Panc1 (cell line): ENCODE measurements around the gene SLC2A4RG. TPM values are rescaled to one million over a fixed set of nuclear protein-coding genes. Genes with fewer than 3 reads are reported as not detected.
A peak's percentile ranks its signal among the peaks of the same experiment; 100 is the strongest.

ENCODE experiments used
- ATAC-seq: fragments of 200-7000 bp; cut with Tn5 transposase; 2 replicates; pipeline ENCODE4 v1.9.1; 2020; ENCODE audit warnings: mild to moderate bottlenecking, moderate library complexity
- BruUV-seq: library from RNA; stranded (reverse); fragments of 400-500 nt; replicated peaks from 2 replicates; lab custom pipeline; 2021; lab: Mats Ljungman, UMichigan
- CTCF ChIA-PET: fragments of 300-600 bp; sonication (Branson Sonifier 250); formaldehyde crosslinking; loops from one replicate; lab custom pipeline; 2022; ENCODE audit warnings: antibody characterized with exemption; lab: Charles Lee
- POLR2A ChIA-PET: fragments of 300-600 bp; sonication (Branson Sonifier 250); formaldehyde crosslinking; loops from one replicate; lab custom pipeline; 2022; ENCODE audit warnings: antibody characterized with exemption; lab: Charles Lee
- DNase-seq: peaks from one replicate; pipeline ENCODE4 v3.0.0-alpha.2; 2010; ENCODE audit warnings: low read depth, low spot score
- H3K27ac ChIP-seq: 2 replicates; pipeline ENCODE4 v1.5.1; 2011; ENCODE audit warnings: mild to moderate bottlenecking, low read length, inconsistent platforms
- H3K27me3 ChIP-seq: fragments of 200-500 bp; sonication (Bioruptor generic); 2 replicates; pipeline ENCODE4 v1.6.0; 2014; ENCODE audit warnings: low read length, inconsistent platforms; ENCODE audit not compliant: control insufficient read depth, insufficient read depth
- H3K36me3 ChIP-seq: fragments of 200-500 bp; sonication (Bioruptor generic); 2 replicates; pipeline ENCODE4 v1.5.1; 2014; ENCODE audit warnings: inconsistent platforms, mild to moderate bottlenecking, low read length, moderate library complexity; ENCODE audit not compliant: control insufficient read depth, insufficient read depth
- H3K4me1 ChIP-seq: 2 replicates; pipeline ENCODE4 v1.5.1; 2011; ENCODE audit warnings: inconsistent platforms, mild to moderate bottlenecking, low read length, moderate library complexity; ENCODE audit not compliant: control insufficient read depth, insufficient read depth
- H3K4me3 ChIP-seq, 2 experiments: 2 replicates each; pipeline ENCODE4 v1.5.1; 2011 to 2012; ENCODE audit warnings: low read depth in 2 of 2, low read length in 2 of 2, mild to moderate bottlenecking in 2 of 2, inconsistent platforms in 1 of 2, moderate library complexity in 1 of 2
- H3K9me3 ChIP-seq: fragments of 200-500 bp; sonication (Bioruptor generic); 2 replicates; pipeline ENCODE4 v1.5.1; 2014; ENCODE audit warnings: low read depth, mild to moderate bottlenecking, inconsistent platforms, low read length, moderate library complexity; ENCODE audit not compliant: control insufficient read depth, insufficient read depth
- POLR2AphosphoS5 ChIP-seq: IDR thresholded peaks from 2 replicates; pipeline ENCODE4 v1.6.1; 2012; ENCODE audit warnings: mild to moderate bottlenecking, low read depth, low read length, moderate library complexity
- SIN3A ChIP-seq: IDR thresholded peaks from 2 replicates; pipeline ENCODE4 v1.6.1; 2012; ENCODE audit warnings: low read depth, mild to moderate bottlenecking, low read length, moderate library complexity, borderline replicate concordance; ENCODE audit not compliant: insufficient read depth
- TCF7L2 ChIP-seq: IDR thresholded peaks from 2 replicates; pipeline ENCODE4 v1.6.1; 2011; ENCODE audit warnings: mild to moderate bottlenecking, low read depth, low read length, inconsistent platforms
- in situ Hi-C: cut with HindIII; loops from 2 replicates; pipeline ENCODE4 v1.10.0; 2016; ENCODE audit warnings: low sequenced_read_pairs, low pct_unique_long_range_greater_than_20kb
- intact Hi-C: fragments of 100-400 bp; cut with micrococcal nuclease; formaldehyde crosslinking; loops from one replicate; pipeline ENCODE4 v1.10.0; 2022; ENCODE audit not compliant: unreplicated experiment
- total RNA-seq: library from RNA; stranded (reverse); gene quantifications from one replicate; pipeline ENCODE4 v1.2.1, GENCODE V29; 2021; ENCODE audit not compliant: unreplicated experiment
- TF ChIP-seq, protein P1 (sequence below): fragments of 450-650 bp; IDR thresholded peaks from 2 replicates; pipeline ENCODE4 v1.5.1; 2017; ENCODE audit warnings: mild to moderate bottlenecking
- TF ChIP-seq, protein P2 (sequence below), 2 experiments: IDR thresholded peaks; 2 replicates each; pipeline ENCODE4 v1.6.1; 2011 to 2012; ENCODE audit warnings: low read depth in 2 of 2, control low read depth in 1 of 2, low read length in 1 of 2, mild to moderate bottlenecking in 1 of 2, moderate library complexity in 1 of 2; ENCODE audit not compliant: insufficient read depth in 1 of 2

SLC2A4RG gene
- total RNA-seq, 1 experiment from 2014 or later = 166 TPM

GRCh38 chr20:63748070-63748933, 8.7 kb downstream of the SLC2A4RG start:
- TF ChIP-seq, protein P1, sequence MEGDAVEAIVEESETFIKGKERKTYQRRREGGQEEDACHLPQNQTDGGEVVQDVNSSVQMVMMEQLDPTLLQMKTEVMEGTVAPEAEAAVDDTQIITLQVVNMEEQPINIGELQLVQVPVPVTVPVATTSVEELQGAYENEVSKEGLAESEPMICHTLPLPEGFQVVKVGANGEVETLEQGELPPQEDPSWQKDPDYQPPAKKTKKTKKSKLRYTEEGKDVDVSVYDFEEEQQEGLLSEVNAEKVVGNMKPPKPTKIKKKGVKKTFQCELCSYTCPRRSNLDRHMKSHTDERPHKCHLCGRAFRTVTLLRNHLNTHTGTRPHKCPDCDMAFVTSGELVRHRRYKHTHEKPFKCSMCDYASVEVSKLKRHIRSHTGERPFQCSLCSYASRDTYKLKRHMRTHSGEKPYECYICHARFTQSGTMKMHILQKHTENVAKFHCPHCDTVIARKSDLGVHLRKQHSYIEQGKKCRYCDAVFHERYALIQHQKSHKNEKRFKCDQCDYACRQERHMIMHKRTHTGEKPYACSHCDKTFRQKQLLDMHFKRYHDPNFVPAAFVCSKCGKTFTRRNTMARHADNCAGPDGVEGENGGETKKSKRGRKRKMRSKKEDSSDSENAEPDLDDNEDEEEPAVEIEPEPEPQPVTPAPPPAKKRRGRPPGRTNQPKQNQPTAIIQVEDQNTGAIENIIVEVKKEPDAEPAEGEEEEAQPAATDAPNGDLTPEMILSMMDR = no peak
- TF ChIP-seq POLR2AphosphoS5 (no peak), TCF7L2 (no peak), SIN3A (no peak)
- TF ChIP-seq, protein P2, sequence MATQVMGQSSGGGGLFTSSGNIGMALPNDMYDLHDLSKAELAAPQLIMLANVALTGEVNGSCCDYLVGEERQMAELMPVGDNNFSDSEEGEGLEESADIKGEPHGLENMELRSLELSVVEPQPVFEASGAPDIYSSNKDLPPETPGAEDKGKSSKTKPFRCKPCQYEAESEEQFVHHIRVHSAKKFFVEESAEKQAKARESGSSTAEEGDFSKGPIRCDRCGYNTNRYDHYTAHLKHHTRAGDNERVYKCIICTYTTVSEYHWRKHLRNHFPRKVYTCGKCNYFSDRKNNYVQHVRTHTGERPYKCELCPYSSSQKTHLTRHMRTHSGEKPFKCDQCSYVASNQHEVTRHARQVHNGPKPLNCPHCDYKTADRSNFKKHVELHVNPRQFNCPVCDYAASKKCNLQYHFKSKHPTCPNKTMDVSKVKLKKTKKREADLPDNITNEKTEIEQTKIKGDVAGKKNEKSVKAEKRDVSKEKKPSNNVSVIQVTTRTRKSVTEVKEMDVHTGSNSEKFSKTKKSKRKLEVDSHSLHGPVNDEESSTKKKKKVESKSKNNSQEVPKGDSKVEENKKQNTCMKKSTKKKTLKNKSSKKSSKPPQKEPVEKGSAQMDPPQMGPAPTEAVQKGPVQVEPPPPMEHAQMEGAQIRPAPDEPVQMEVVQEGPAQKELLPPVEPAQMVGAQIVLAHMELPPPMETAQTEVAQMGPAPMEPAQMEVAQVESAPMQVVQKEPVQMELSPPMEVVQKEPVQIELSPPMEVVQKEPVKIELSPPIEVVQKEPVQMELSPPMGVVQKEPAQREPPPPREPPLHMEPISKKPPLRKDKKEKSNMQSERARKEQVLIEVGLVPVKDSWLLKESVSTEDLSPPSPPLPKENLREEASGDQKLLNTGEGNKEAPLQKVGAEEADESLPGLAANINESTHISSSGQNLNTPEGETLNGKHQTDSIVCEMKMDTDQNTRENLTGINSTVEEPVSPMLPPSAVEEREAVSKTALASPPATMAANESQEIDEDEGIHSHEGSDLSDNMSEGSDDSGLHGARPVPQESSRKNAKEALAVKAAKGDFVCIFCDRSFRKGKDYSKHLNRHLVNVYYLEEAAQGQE (IDR thresholded peaks at IDR 0.05; ENCODE audit: insufficient read depth in 1 of 2, low read depth in 2 of 2, low read length in 1 of 2) = no peak
- Histone ChIP-seq H3K27ac (no peak overlapping the region), H3K27me3 (no peaks in the 10 kb centered on the region), H3K36me3 (no peaks in the 10 kb centered on the region; the same call in 1 of the 2 replicates), H3K9me3 (no peaks in the 10 kb centered on the region), H3K4me1 (peaks cover 3% of the 10 kb centered on the region), H3K4me3 (no peak overlapping the region)
- in situ Hi-C loops (no loop called here), intact Hi-C loops (no loop called here)
- ChIA-PET CTCF (no interaction called here), POLR2A (no interaction called here)
- no TSS peak for BruUV-seq
- DNase-seq (no peak), ATAC-seq (peak; percentile 39; the same call in 1 of the 2 replicates)

DNA sequence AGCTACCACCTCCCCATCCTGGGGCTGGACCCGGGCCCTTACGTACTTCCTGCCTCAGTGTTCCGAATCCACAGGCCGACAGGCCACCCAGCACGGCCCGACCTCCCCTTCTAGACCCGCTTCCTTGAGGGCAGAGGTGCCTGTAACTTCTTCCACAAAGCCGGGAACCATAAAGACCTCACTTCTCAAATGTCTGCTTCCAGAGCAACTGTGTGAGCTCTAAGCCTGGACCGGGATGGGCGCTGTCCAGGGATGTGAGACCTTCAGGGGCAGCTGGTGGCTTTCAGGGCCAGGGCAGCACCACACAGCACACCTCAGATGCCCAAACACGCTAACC, 9.3 kb downstream of the SLC2A4RG start:
- TF ChIP-seq TCF7L2 (no peak), POLR2AphosphoS5 (no peak), SIN3A (no peak)
- TF ChIP-seq, protein P1 = no peak
- TF ChIP-seq, protein P2 (IDR thresholded peaks at IDR 0.05; ENCODE audit: insufficient read depth in 1 of 2, low read depth in 2 of 2, low read length in 1 of 2) = no peak
- H3K9me3 ChIP-seq = no peaks in the 10 kb centered on the region
- DNase-seq (no peak), ATAC-seq (no peak)
- no TSS peak for BruUV-seq
- in situ Hi-C loops = no loop called here
- H3K4me3 ChIP-seq = no peak overlapping the region
- H3K27me3 ChIP-seq = no peaks in the 10 kb centered on the region
- ChIA-PET CTCF (no interaction called here), POLR2A (no interaction called here)
- H3K4me1 ChIP-seq = peaks cover 3% of the 10 kb centered on the region; the same call in 1 of the 2 replicates
- intact Hi-C loops = no loop called here
- no peaks in the 10 kb centered on the region; the same call in 1 of the 2 replicates for H3K36me3 ChIP-seq
- no peak overlapping the region for H3K27ac ChIP-seq
